HL-60 (cell line): ENCODE results near the gene PPM1A.

Experiments used
- GABPA ChIP-seq: IDR thresholded peaks from 2 replicates; pipeline ENCODE4 v1.6.1; 2012; ENCODE audit warnings: low read depth
- POLR2AphosphoS5 ChIP-seq: IDR thresholded peaks from 2 replicates; pipeline ENCODE4 v1.6.1; 2012; ENCODE audit warnings: low read depth
- SPI1 ChIP-seq: IDR thresholded peaks from 2 replicates; pipeline ENCODE4 v1.6.1; 2012; ENCODE audit warnings: low read depth, mild to moderate bottlenecking, borderline replicate concordance
- TF ChIP-seq, protein P1 (sequence below): IDR thresholded peaks from one replicate; pipeline ENCODE4 v1.5.1; 2011; ENCODE audit warnings: low read length, control low read depth, inconsistent platforms; ENCODE audit not compliant: insufficient read depth

DNA sequence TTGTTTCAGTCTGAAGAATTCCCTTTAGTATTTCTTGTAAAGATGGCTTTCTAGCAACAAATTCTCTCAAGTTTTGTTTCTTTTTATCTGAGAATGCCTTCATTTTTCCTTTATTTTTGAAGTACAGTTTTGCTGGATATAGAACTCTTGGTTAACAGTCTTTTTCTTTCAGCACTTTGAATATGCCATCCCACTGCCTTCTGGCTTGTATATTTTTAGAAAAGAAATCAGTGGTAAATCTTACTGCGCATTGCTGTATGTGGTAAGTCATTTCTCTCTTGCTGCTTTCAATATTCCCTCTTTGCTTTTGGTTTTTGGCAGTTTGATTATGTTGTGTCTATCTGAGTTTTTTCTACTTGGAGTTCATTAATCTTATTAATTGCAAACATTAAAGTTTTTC, 16.8 kb upstream of the PPM1A start:
- TF ChIP-seq, protein P1, sequence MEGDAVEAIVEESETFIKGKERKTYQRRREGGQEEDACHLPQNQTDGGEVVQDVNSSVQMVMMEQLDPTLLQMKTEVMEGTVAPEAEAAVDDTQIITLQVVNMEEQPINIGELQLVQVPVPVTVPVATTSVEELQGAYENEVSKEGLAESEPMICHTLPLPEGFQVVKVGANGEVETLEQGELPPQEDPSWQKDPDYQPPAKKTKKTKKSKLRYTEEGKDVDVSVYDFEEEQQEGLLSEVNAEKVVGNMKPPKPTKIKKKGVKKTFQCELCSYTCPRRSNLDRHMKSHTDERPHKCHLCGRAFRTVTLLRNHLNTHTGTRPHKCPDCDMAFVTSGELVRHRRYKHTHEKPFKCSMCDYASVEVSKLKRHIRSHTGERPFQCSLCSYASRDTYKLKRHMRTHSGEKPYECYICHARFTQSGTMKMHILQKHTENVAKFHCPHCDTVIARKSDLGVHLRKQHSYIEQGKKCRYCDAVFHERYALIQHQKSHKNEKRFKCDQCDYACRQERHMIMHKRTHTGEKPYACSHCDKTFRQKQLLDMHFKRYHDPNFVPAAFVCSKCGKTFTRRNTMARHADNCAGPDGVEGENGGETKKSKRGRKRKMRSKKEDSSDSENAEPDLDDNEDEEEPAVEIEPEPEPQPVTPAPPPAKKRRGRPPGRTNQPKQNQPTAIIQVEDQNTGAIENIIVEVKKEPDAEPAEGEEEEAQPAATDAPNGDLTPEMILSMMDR = no peak
- no peak for TF ChIP-seq SPI1
- TF ChIP-seq GABPA = no peak
- TF ChIP-seq POLR2AphosphoS5 = no peak
